Right renal cortex interstitium (tissue), 3 donors: ENCODE measurements around the gene PHLDB3. TPM values are rescaled to one million over a fixed set of nuclear protein-coding genes. Genes with fewer than 3 reads are reported as not detected.
"Not testable (repeated sequence)": the region's sequence is repeated elsewhere in the genome, so short reads cannot be mapped to it uniquely, and the experiment has no call there.

Source experiments
- DNase-seq, 3 donors: peaks; one replicate each; pipeline ENCODE4 v3.0.0-alpha.2; 2013; ENCODE audit warnings: low read depth in 3 of 3, low spot score in 2 of 3
- polyA plus RNA-seq, 3 donors: library from polyadenylated mRNA; unstranded; fragments of 120-200 nt; gene quantifications; one replicate each; pipeline ENCODE4 v1.2.1, GENCODE V29; 2013; ENCODE audit not compliant: insufficient read length in 3 of 3

Gene PHLDB3
- polyA plus RNA-seq, result 1 to 10 TPM; 5.0 to 6.9 (median 5.6) TPM

- no peak for DNase-seq
Observed at GRCh38 chr19:43504426-43505185, at the start of gene PHLDB3. PHLDB3 (minus strand) TSS chr19:43504746; CDS start chr19:43504118, 628 bp downstream.

- no peak for DNase-seq
Observed at GRCh38 chr19:43553656-43554055, 49.1 kb upstream of the PHLDB3 start.

GRCh38 chr19:43552616-43553015, 48.1 kb upstream of the PHLDB3 start:
- no peak for DNase-seq

- no peak for DNase-seq
Observed at GRCh38 chr19:43552198-43552450, 47.6 kb upstream of the PHLDB3 start.

GRCh38 chr19:43551399-43552197, 47.1 kb upstream of the PHLDB3 start:
- no peak for DNase-seq

GRCh38 chr19:43548706-43549105, 44.2 kb upstream of the PHLDB3 start:
- DNase-seq, result no peak

GRCh38 chr19:43547926-43548325, 43.4 kb upstream of the PHLDB3 start:
- not testable (repeated sequence) for DNase-seq

GRCh38 chr19:43546581-43546980, 42.0 kb upstream of the PHLDB3 start:
- DNase-seq, result no peak

- no peak for DNase-seq
Observed at GRCh38 chr19:43545981-43546380, 41.4 kb upstream of the PHLDB3 start.

GRCh38 chr19:43545276-43545675, 40.7 kb upstream of the PHLDB3 start:
- DNase-seq, result no peak

GRCh38 chr19:43544077-43544476, 39.5 kb upstream of the PHLDB3 start:
- no peak for DNase-seq

GRCh38 chr19:43541920-43542650, 37.5 kb upstream of the PHLDB3 start:
- no peak for DNase-seq

- no peak for DNase-seq
Observed at GRCh38 chr19:43540381-43540780, 35.8 kb upstream of the PHLDB3 start.

- DNase-seq, result no peak
Observed at GRCh38 chr19:43538922-43539321, 34.4 kb upstream of the PHLDB3 start.

GRCh38 chr19:43534816-43535761, 30.5 kb upstream of the PHLDB3 start:
- DNase-seq, result peak in 1 of 3 donors; percentile 65

GRCh38 chr19:43534305-43534815, 29.8 kb upstream of the PHLDB3 start:
- DNase-seq, result no peak

- DNase-seq, result peak; percentile 95 to 99 (median 99)
Observed at GRCh38 chr19:43533546-43534304, 29.2 kb upstream of the PHLDB3 start.

GRCh38 chr19:43532962-43533545, 28.5 kb upstream of the PHLDB3 start, which contains the start of gene ZNF575:
ZNF575 (plus strand) TSS chr19:43533188; CDS start chr19:43534423, 1,235 bp downstream.
- peak; percentile 91 to 94 (median 94) for DNase-seq

GRCh38 chr19:43532571-43532961, 28.0 kb upstream of the PHLDB3 start:
- DNase-seq, result no peak
